ENCODE data around the gene IQCH. TPM values are rescaled to one million over a fixed set of nuclear protein-coding genes. Genes with fewer than 3 reads are reported as not detected.

Gene IQCH
- total RNA-seq, 1 donor from 2014 or later: 4.5 TPM

DNA sequence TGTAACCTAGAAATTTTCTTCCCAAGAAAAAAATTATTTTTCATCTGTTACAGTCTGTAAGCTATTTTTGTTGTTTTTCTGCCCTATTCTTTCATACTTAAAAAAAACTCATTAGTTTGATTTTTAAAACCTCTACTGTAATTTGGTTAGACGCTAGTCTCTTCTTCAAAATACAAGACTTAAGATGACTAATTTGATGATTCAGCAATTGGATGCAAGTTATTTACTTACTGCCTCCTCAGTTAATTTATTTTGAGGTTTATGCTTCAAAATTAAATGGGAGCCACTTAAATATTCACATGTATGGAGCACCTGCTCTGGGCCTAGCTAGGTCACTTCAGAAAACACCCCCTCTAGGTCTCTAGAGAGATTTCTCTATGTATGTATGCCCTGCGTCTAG, 132.4 kb downstream of the IQCH start:
- no peaks in the 10 kb centered on the region for H3K9me3 Mint-ChIP-seq (ENCODE audit: unreplicated experiment)
- no peaks in the 10 kb centered on the region for H3K36me3 Mint-ChIP-seq (ENCODE audit: unreplicated experiment)
- no peaks in the 10 kb centered on the region for H3K4me1 Mint-ChIP-seq (ENCODE audit: low read depth, unreplicated experiment)
- TF ChIP-seq, protein P1, sequence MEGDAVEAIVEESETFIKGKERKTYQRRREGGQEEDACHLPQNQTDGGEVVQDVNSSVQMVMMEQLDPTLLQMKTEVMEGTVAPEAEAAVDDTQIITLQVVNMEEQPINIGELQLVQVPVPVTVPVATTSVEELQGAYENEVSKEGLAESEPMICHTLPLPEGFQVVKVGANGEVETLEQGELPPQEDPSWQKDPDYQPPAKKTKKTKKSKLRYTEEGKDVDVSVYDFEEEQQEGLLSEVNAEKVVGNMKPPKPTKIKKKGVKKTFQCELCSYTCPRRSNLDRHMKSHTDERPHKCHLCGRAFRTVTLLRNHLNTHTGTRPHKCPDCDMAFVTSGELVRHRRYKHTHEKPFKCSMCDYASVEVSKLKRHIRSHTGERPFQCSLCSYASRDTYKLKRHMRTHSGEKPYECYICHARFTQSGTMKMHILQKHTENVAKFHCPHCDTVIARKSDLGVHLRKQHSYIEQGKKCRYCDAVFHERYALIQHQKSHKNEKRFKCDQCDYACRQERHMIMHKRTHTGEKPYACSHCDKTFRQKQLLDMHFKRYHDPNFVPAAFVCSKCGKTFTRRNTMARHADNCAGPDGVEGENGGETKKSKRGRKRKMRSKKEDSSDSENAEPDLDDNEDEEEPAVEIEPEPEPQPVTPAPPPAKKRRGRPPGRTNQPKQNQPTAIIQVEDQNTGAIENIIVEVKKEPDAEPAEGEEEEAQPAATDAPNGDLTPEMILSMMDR (IDR thresholded peaks at IDR 0.05; ENCODE audit: partially characterized antibody, unreplicated experiment): no peak
- no peak overlapping the region for H3K4me3 Mint-ChIP-seq (ENCODE audit: unreplicated experiment)
- no peak for DNase-seq
- no peak overlapping the region for H3K27ac Mint-ChIP-seq (ENCODE audit: unreplicated experiment)
- H3K27me3 Mint-ChIP-seq (ENCODE audit: unreplicated experiment): no peaks in the 10 kb centered on the region

DNA sequence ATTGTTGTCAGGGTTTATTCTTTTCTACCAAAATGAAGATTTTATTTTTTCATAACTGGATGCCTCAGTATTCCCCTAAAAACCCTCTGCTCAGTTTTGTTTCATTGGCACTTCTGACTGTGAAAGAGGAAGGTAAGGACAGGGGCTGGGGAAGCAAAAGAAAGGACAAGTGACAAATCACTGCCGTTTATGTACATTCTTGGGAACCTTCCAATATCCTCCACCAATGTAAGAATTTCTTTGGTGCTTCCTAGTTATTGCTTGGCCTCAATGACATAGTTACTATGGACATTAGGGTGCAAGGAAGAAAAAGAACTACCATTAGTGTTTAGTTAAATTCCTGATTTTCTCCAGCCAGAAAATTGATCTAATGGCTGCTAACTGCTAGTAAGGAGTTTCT, 135.4 kb downstream of the IQCH start:
- TF ChIP-seq, protein P1 (IDR thresholded peaks at IDR 0.05; ENCODE audit: partially characterized antibody, unreplicated experiment): no peak

DNA sequence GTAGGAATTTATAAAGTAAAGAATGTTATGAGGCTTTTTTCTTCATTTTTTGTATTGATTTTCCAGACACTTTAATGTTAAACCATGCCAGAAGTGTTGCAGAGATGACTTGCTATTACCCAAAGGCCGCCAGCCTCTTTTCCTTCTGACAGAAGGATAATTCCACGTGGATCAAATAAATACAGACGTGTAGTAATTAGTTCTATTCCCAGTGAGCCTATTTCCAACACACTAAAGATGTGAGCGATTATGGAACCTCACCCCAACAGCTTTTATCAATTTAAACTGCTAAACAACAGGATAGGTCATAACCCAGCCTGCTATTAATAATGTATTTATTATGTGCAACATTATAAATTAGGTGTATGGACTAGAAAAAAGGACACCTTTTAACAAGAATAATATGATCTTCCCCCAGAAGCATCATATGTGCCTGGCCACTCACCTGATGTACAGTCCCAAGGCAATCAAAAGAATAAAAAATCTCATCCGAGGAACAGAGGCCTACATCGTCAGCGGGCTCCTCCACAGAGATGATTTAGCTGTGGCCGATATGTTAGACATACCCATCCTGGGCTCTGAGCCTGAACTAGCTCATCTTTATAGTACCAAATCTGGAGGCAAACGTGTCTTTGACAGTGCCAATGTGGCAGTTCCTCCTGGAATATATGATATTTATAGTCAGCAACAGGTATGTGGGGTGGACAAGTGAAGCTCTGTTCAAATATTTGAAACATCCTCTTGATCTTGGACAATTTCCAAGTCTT, 140.5 kb downstream of the IQCH start:
- no peaks in the 10 kb centered on the region for H3K27me3 Mint-ChIP-seq (ENCODE audit: unreplicated experiment)
- no peaks in the 10 kb centered on the region for H3K36me3 Mint-ChIP-seq (ENCODE audit: unreplicated experiment)
- no peak overlapping the region for H3K4me3 Mint-ChIP-seq (ENCODE audit: unreplicated experiment)
- H3K27ac Mint-ChIP-seq (ENCODE audit: unreplicated experiment): no peak overlapping the region
- no peak for DNase-seq
- peaks cover 12% of the 10 kb centered on the region for H3K4me1 Mint-ChIP-seq (ENCODE audit: low read depth, unreplicated experiment)
- peaks cover 1% of the 10 kb centered on the region for H3K9me3 Mint-ChIP-seq (ENCODE audit: unreplicated experiment)
- TF ChIP-seq, protein P1 (IDR thresholded peaks at IDR 0.05; ENCODE audit: partially characterized antibody, unreplicated experiment): no peak

More for the DNA sequence above, 135.4 kb downstream of the IQCH start:
- no peaks in the 10 kb centered on the region for H3K27me3 Mint-ChIP-seq (ENCODE audit: unreplicated experiment)
- H3K4me3 Mint-ChIP-seq (ENCODE audit: unreplicated experiment): no peak overlapping the region
- no peaks in the 10 kb centered on the region for H3K36me3 Mint-ChIP-seq (ENCODE audit: unreplicated experiment)
- H3K4me1 Mint-ChIP-seq (ENCODE audit: low read depth, unreplicated experiment): no peaks in the 10 kb centered on the region
- no peak for DNase-seq
- no peaks in the 10 kb centered on the region for H3K9me3 Mint-ChIP-seq (ENCODE audit: unreplicated experiment)
- H3K27ac Mint-ChIP-seq (ENCODE audit: unreplicated experiment): no peak overlapping the region

DNA sequence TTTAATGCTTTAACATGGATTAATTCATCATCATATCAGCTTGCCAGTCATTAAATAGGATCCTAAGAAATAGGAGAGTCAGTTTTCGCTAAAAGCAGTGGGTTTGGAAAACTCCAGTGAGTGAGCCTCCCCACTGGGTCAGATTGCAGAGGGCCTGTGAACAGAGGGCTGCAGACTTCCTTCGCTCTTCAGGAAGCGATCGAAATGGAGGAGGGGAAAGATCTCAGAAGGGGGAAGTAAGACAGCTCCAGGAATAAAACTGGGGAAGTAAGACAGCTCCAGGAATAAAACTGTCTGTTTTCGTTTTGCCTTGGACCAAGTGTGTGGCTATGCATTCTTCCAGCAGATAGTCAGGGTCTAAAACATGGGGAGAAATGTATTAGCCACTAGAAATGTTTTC, 141.5 kb downstream of the IQCH start:
- Mint-ChIP-seq H3K27ac (ENCODE audit: unreplicated experiment) (no peak overlapping the region), H3K9me3 (ENCODE audit: unreplicated experiment) (peaks cover 1% of the 10 kb centered on the region), H3K27me3 (ENCODE audit: unreplicated experiment) (no peaks in the 10 kb centered on the region), H3K4me1 (ENCODE audit: low read depth, unreplicated experiment) (peaks cover 12% of the 10 kb centered on the region), H3K36me3 (ENCODE audit: unreplicated experiment) (no peaks in the 10 kb centered on the region), H3K4me3 (ENCODE audit: unreplicated experiment) (no peak overlapping the region)
- no peak for DNase-seq
- TF ChIP-seq, protein P1 (IDR thresholded peaks at IDR 0.05; ENCODE audit: partially characterized antibody, unreplicated experiment): no peak

DNA sequence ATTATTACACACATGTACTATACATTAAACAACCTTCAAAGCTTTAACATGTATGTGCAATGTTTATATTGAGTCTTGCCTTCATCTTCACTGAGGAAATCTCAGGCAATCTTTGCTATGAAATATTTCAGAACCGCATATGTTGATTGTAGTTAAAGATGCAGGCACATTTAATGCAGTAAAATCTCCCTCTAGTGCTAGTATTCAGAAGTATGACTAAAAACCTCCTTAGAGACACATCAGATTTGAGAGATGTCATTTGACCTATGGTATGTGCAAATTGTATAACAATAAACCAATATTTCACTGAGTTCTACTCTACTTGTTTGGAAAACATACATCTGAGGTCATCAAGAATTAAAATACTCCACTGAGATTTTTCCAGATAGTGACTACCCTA, 142.6 kb downstream of the IQCH start:
- no peaks in the 10 kb centered on the region for H3K27me3 Mint-ChIP-seq (ENCODE audit: unreplicated experiment)
- H3K4me3 Mint-ChIP-seq (ENCODE audit: unreplicated experiment): no peak overlapping the region

More for the DNA sequence above, 142.6 kb downstream of the IQCH start:
- Mint-ChIP-seq H3K27ac (ENCODE audit: unreplicated experiment) (no peak overlapping the region), H3K9me3 (ENCODE audit: unreplicated experiment) (peaks cover 1% of the 10 kb centered on the region), H3K36me3 (ENCODE audit: unreplicated experiment) (no peaks in the 10 kb centered on the region), H3K4me1 (ENCODE audit: low read depth, unreplicated experiment) (peaks cover 12% of the 10 kb centered on the region)
- TF ChIP-seq, protein P1 (IDR thresholded peaks at IDR 0.05; ENCODE audit: partially characterized antibody, unreplicated experiment): no peak
- no peak for DNase-seq
